HG03095 (cell line): ENCODE measurements around the gene RNF20.
"Not testable (repeated sequence)": the region's sequence is repeated elsewhere in the genome, so short reads cannot be mapped to it uniquely, and the experiment has no call there.

Experiments used
- ATAC-seq: cut with Tn5 transposase; IDR thresholded peaks from one replicate; pipeline ENCODE4 v1.9.1; 2021; ENCODE audit warnings: moderate library complexity; ENCODE audit not compliant: unreplicated experiment

The RNF20 gene, protein sequence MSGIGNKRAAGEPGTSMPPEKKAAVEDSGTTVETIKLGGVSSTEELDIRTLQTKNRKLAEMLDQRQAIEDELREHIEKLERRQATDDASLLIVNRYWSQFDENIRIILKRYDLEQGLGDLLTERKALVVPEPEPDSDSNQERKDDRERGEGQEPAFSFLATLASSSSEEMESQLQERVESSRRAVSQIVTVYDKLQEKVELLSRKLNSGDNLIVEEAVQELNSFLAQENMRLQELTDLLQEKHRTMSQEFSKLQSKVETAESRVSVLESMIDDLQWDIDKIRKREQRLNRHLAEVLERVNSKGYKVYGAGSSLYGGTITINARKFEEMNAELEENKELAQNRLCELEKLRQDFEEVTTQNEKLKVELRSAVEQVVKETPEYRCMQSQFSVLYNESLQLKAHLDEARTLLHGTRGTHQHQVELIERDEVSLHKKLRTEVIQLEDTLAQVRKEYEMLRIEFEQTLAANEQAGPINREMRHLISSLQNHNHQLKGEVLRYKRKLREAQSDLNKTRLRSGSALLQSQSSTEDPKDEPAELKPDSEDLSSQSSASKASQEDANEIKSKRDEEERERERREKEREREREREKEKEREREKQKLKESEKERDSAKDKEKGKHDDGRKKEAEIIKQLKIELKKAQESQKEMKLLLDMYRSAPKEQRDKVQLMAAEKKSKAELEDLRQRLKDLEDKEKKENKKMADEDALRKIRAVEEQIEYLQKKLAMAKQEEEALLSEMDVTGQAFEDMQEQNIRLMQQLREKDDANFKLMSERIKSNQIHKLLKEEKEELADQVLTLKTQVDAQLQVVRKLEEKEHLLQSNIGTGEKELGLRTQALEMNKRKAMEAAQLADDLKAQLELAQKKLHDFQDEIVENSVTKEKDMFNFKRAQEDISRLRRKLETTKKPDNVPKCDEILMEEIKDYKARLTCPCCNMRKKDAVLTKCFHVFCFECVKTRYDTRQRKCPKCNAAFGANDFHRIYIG

DNA sequence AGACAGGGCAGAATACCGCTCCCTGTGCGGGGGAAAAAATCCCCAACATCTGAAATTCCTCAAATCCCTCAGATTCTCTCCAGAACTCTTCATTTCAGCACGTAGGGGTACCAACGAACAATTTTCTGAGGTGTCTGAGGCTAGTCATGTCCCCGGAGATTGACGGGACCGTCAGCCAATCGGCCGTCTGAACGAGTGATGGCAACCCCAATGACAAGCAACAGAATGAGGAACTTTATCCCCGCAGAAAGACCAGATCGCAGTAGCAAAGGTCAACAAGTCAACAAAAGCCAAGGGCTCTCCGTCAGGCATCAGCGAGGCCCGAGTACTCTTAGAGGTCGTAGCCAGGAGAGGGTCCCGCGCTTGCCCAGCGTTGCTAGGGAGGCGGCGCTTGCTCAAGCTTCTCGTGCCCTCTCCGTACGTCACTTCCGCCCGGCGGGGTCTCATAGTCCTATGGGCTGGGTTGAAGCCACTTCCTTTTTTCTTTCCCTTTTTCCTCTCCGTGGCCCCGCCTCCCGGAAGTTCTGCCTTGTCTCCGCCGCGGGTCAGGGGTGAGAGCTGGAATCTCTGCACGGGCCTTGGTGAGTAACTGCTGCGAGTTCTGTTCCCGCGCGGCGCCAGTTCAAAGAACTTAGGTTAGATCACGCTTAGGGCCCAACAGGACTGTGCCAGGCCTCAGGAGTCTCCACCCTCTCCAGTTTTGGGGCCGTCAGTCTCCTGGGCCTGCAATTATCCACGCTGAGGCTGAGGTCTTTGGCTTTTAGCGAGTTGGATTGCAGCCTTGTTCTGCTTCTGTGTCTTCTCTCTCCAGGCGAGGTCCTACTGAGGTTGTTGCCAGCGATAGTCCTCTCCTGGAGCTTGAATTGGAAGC, at the start of gene RNF20:
TSS of gene RNF20 (plus strand) at position 520 of the 871 bp plus-strand sequence. CDS start 1,571 bp downstream, outside the sequence.
- peak; percentile 98 for ATAC-seq

DNA sequence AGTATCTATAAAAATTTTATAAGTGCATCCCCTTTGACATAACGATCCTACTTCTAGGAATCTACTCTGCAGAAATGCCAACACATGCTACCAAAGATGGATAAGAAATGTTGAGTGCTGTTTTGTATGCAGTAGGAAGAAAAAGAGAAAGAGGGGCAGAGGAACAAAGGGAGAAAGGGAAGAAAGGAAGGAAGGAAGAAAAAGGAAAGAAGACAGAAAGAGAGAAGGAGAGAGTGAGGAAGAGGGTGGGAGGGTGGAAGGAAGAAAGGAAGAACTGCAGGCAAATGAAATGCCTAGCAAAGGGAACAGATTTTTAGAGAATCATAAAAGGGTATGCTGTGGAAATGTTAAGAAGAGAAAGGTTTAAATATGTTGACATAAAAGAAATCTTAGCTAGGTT, 49.6 kb upstream of the RNF20 start:
- no peak for ATAC-seq

DNA sequence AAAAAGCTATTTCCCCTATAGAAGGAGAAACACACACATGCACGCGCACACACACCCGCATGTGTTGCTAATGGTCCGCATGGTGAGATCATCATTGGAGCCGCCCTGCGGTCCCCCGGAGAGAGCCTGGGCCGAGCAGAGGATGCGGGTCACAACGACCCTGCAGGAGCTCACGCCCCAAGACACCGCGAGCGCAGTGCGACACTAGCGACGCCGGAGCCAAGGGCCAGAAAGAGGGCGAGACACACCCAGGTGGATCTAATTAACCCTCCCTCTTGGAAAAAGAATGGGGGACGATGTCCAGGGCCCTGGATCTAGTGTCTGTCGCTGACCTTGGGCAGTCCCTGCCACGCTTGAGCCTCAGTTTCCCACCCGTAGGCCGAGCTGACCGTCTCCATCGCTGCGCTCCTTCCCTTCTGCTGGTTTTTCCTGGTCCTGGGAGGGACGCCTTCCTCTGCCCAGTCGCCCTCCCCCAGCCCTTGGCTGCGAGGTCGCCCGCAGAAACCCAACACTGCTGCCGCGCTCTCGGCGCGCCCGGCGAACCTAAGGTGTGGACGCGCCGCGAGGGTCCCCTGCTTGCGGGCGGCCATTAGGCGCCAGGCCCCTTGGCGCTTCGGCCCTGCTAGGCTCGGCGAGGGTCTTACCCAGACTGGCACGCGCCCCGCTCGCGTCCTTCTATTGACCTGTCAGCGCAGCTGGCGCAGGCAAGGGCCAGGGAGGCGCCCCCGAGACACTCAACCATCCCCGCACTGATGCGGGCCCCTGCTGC, 47.5 kb upstream of the RNF20 start:
- no peak for ATAC-seq

DNA sequence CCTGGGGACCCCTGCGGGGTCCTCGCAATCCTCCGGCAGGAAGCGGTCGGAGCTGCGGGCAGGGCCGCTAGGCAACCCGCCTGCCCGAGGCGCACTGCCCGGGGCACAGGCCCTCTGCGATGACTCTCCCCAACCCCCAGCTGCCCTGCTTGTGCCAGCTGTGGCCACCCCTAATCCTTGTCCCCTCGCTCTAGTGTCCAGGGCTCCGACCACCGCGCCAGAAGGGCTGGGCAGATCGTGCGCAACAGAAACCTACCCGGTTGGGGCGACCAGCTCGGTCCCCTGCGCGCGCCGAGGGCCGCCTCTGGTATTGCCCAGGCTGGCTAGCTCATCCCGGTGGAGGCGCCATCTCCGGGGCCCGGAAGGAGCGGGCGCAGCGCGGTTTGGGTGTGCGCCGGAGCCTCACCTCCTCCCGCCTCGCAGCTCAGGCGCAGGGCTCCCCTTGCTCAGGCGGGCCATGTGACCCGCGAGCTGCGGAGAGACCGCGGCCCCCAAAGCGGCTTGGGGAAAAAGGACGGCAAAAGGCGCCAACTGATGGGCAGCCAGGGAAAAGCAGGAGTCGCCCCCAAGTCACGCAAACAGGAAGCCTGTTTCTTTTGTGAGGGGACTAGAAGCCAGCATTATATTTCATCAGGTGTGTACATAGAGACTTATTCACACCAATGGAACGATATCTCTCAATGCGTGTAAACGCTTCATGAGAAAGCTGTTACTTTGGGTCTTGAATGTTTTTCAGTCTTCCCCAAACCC, 46.8 kb upstream of the RNF20 start:
- no peak for ATAC-seq

DNA sequence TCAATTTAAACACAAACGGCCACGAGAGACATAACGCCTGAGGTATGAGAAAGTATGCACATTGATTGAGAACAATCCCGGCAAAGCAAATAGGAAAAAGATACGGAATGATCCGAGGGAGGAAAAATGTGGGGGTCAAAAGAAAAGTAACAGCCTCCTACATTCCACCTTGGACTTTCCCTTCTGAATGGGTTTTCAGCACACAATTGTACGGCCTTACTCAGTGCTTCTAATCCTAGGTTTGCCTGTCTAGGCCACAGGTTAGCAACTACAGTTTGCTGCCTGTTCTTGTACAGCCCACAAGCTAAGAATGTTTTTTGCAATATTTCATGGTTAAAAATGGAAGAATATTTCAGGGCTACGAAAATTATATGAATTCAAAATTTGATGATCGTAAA, 46.2 kb upstream of the RNF20 start:
- no peak for ATAC-seq

GRCh38 chr9:101495810-101496209, 37.8 kb upstream of the RNF20 start:
- ATAC-seq = no peak

DNA sequence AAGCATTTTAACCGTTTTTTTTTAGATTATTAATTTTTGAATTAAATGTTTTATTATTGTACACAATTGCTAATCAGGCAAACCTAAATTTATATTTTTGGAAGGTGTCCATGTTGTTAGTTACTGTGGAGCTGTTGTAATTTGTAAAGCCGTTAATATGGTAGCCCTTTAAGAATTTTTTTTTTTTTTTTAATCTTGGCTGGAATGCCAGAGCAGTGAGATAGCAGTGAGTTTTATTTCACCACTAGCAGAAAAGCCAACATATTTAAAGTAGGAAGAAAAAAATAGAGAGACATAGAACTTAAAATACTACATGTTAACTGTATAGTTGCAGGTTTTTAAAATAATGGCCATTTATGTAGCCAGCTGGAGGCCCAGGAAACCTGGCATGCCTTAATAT, 35.3 kb upstream of the RNF20 start:
- ATAC-seq = no peak

GRCh38 chr9:101504188-101504587, 29.5 kb upstream of the RNF20 start:
- no peak for ATAC-seq

DNA sequence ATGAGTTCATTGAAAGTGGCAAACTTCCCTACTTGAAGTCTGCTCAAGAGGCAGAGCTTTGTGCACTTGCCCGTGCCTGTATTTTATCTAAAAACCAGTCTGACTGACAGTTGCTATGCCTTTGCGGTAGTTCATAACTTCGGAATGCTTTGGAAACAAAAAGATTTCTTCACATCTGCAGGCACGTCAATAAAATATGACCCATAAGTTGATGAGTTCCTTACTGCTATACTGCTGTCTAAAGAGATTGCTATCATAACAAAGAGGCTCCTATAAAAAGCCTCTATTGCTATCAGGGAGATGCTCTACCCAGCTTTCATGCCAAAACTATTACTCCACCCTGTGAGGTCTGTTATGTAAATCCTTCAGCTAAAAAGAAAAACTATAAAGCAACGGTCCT, 25.4 kb upstream of the RNF20 start:
- ATAC-seq = no peak

GRCh38 chr9:101509572-101509971, 24.1 kb upstream of the RNF20 start:
- no peak for ATAC-seq

- ATAC-seq = no peak
Measured at GRCh38 chr9:101510459-101510858, 23.2 kb upstream of the RNF20 start.

DNA sequence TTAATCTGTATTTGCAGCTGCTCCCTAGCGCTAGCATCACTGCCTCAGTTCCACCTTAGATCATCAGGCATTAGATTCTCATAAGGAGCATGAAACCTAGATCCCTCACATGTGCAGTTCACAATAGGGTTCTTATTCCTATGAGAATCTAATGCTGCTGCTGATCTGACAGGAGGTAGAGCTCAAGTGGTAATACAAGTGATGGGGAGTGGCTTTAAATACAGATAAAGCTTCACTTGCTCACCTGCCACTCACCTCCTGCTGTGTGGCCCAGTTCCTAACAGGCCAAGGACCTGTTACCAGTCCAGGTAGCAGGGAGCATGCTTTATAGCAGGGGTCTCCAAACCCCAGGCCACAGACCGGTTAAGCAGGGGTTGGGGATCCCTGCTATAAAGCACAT, 22.6 kb upstream of the RNF20 start:
- ATAC-seq = no peak

DNA sequence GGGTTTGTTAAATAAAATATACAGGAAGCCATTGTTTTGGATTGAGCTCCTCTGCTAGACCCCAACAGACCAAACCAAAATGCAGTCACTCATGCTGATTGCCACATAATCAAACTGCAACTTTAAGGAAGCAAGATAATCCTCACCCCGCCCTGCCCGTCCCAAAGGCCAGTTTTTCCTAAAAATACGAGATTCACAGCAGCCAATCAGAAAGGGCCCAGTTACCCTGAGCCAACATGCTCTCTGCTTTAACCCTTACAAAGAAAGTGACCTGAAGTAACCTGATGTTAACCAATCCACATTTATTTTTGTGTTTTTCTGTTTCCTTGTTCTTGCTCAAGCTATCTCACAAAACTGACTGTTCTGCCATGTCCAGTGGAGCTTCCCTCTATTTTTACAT, 21.5 kb upstream of the RNF20 start:
- ATAC-seq = no peak

DNA sequence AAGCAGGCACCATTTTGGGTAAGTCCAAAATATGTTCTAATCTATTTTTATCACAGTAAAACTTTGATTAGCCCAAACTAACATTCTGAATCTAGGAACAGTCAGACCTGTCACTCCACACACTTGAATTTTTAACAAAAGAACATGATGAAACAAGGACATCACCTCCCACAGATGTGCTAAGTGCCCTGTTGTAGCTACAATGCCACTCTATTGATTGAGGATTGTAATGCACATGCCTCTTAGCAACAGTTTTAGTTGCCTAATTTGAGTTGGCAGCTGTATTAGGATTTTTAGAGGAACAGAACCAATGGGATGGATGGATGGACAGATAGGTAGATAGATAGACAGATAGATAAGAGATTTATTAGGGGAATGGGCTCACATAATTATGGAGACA, 20.3 kb upstream of the RNF20 start:
- ATAC-seq = no peak

DNA sequence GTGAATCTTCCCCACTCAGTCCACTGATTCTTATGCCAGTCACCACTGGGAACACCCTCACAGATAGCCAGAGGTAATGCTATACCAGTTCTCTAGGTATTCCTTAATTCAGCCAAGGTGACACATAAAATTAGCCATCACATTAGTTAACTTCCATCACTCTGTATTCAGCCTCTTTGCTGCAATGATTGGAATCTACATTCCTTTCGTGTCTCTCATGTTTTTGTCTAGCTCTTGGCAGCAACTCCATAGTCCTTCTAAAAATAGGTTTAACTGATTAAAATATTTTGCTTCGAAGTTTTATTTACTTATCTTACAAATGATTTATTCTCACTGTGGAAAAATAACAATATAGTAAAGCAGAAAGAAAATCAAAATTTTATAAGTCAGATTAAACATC, 19.6 kb upstream of the RNF20 start:
- ATAC-seq = no peak

DNA sequence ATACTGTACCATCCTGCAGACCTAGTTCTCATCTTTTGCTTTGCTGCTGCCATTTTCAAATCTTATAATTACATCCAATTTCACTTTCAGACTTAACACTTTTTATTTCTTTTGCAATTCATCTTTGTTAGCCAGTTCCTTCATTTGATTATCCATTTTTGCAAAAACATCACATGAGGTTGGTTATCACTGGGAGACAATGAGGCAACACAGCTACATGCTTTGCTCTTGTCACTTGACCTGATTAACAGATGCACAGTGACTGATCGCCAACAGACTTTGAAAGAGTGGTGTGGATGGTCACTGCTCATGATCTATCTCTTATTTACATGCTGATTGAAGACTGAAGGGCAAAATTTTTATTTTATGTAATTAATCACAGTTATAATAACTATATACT, 17.0 kb upstream of the RNF20 start:
- ATAC-seq = no peak

GRCh38 chr9:101518489-101518888, 15.2 kb upstream of the RNF20 start:
- ATAC-seq = not testable (repeated sequence)

DNA sequence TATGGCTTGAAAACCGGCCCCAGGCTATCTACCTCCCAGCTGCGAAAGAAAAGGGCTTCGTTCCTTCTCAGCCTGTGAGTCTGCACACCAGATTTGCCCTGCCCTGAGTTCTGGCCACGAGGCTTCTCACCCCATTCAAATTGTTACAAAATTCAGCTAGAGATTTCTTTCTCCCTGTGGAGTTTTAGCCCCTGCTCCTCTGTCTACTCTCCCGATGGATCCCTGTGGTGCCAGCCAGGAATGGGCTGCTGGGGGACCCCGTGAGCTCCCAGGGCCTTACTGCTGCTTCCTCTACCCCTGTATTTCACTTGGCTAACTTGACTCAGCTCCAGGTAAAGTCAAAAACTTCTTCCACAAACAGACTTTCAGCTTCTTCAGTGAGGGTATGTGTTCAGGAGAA, 9.3 kb upstream of the RNF20 start:
- no peak for ATAC-seq

GRCh38 chr9:101527066-101527465, 6.6 kb upstream of the RNF20 start:
- ATAC-seq = no peak
